GM19351 (cell line): ENCODE data around the gene CHKB.

Experiments used
- ATAC-seq: cut with Tn5 transposase; IDR thresholded peaks from one replicate; pipeline ENCODE4 v1.9.1; 2021; ENCODE audit warnings: mild to moderate bottlenecking, moderate library complexity; ENCODE audit not compliant: unreplicated experiment

CHKB gene

GRCh38 chr22:50600967-50601668 lies 18.5 kb upstream of the CHKB start:
- ATAC-seq, result no peak

- ATAC-seq, result no peak
Measured at GRCh38 chr22:50600538-50600937, 17.9 kb upstream of the CHKB start, which contains the start of gene MAPK8IP2. Gene MAPK8IP2 (plus strand): TSS chr22:50600793. CDS start chr22:50600819, 26 bp downstream.

GRCh38 chr22:50599816-50600455 lies 17.3 kb upstream of the CHKB start:
- no peak for ATAC-seq

GRCh38 chr22:50597097-50597496 lies 14.4 kb upstream of the CHKB start:
- ATAC-seq, result no peak

DNA sequence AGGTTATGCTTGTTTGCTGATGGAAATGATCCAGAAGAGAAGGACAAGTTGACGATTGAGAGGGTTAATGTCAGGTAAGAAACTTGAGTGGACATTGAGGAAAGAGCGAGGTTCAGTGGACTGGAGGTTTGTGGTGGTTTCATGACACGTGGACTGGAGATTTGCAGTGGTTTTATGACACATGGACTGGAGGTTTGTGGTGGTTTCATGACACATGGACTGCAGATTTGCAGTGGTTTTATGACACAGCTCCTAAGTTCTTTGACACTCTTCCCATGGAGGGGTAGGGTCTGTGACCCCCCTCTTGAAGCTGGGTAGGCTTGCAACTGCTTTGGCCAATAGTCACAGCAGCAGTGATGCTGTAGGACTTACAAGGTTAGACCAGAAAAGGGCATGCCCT lies 12.5 kb upstream of the CHKB start:
- no peak for ATAC-seq

DNA sequence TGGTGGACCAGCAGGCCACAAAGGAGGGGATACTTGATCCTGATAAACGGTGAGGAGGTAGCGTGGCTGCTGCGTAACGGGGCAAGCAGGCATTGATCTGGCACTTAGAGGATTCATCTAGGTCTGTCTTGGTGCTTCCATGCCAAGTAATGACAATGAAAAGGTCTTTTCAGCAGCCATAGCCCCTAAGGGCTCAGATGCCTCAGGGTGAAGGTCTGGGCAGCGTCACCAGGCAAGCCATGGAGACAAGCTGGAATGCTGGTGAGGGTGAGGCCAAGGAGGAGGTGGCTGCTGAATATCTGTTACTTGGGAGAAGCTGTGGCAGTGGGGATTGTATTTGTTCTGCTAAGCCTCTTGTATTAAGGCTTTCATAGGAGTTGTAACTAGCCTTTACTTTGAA lies 4.8 kb upstream of the CHKB start:
- no peak for ATAC-seq

DNA sequence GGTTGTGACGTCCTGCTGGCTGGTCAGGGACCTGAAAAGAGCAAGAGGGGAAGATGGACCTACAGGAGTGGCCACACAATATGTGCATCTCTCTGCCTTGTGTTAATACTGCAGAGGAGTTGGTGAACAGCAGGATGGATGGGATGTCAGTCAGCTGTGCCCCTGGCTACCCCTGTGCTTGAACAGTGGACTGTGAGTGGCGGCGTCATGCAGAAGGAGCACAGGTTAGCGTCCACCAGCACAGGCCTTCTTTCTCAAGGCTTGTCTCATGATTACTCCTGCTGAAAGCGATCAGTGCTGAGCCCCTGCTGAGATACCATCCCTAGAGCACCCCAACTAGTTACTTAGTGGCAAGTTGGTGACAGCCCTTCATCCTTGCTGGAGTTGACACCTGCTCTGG lies 3.8 kb upstream of the CHKB start:
- ATAC-seq, result no peak

DNA sequence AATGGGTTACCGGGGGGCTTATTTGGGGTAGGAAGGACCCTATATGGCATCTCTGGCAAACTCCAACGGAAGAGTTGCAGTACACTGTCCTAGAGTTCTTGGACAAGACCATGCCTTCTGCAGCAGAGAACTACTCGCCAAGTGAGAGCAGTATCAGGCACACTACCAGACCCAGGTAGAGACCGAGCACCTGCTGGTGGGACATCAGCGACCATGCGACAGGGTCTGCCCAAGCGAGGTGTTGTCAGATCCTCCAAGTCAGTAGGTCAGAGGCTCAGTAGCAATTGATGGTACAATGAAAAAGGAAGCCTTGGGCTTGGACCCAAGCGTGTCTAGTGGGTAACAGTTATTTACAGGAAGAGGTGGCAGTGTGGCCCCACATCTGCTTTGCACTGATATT lies 3.1 kb upstream of the CHKB start:
- ATAC-seq, result no peak

- ATAC-seq, result no peak
Measured at GRCh38 chr22:50585238-50585637, 2.6 kb upstream of the CHKB start.

- ATAC-seq, result no peak
Measured at GRCh38 chr22:50584106-50585096, 1.8 kb upstream of the CHKB start.

DNA sequence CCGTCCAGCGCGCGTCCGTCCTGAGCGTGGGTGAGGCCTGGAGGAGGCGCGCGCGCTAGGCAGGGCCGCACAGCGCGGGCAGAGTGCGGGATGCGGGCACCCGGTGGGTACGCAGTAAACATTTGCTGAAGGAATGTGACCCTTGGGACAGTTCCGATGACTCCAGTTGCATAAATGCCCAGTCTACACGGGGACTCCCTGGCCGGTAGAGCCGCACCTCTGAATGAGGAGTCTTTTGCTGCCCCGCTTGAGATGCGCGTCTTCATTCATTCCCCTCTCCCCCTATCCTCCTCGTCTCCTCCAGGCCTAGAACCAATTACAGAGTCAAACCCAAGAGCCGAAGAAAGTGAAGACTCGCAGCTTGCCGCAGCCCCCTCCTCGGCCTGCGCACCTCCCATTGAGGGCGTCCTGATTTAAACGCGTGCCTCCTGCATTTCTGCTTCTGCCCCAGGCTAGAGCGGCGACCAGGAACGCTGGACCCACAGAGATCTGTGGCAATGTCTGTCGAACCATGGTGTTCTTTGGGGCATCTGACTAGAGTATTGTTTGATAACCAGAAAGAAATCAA lies 729 bp upstream of the CHKB start:
- ATAC-seq, result peak; percentile 19

DNA sequence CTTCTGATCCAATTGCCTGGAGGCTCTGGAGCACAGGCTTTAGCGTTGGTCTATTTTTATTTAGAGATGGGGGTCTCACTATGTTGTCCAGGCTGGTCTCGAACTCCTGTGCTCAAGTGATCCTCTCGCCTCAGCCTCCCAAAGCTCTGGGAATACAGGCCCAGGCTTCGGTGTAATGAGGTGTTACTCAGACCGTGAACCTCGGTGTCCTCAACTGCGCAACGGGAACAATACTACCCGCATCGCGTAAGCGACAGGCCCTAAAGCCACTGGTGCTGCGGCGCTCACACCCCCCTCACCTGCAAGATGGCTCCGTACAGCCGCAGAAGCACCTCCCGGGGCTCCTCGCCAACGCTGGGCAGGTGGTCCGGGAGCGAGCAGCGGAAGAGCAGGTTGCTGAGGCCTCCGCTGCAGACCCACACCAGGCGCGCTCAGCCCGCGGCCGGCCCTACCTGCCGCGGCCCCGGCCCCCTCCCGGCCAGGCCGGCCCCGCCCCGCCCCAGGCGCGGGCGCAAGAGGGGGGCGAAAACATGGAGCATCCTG lies 628 bp downstream of the CHKB start:
- ATAC-seq, result peak; percentile 23

DNA sequence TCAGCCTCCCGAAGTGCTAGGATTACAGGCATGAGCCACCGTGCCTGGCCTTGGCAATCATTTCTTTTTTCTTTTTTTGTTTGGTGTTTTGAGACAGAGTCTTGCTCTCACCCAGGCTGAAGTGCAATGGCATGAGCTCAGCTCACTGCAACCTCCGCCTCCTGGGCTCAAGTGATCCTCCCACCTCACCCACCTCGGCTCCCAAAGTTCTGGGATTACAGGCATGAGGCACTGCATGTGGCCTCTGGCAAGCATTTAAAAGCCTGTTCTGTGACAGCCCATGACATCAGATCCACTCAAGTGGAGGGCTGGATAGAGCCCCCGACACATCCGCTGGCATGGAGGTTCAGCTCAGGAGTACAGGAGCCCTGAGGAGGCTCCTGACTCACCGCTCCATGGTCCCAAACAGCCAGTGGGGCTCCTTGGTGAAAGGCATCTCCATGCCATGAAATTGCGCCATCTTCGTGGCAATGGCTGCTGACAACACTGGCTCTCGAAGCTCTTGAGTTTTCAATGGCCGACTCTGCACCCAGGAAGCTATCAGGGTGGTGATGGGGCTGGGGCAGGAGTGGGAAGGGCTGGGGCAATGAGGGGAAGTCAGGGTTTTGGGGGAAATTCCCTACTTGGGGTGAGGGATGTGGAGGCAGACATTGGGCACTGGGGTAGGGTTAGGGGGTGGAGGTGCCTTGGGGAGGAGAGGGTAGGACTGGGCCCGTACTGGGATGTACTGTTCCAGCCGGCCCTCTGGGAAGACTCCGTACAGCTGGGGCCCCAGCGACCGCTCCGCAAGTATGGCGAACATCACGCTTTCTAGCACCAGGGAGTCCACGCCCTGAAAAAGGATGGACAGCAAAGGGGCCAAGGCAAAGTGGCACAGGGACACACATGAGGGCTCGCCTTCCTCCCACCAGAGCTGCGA lies 1.4 kb downstream of the CHKB start:
- no peak for ATAC-seq

DNA sequence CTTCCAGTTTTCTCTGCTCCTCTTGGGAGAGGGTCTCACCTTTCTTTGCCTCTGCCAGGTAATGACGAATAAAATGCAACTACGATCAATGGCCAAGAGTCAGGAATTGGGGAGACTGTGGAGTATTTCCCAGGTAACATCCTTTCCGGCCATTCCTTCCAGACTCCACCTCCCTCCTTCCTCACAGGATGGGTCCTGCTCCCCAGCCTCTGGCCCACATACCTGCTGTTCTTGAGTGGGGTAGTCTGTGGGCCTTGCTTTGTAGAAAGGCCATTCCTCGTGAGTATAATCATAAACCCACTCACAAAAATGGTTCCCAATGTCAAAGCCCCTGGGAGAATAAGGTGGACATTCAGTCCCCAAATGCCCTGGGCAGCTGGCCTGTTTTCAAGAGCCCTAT lies 2.9 kb downstream of the CHKB start:
- no peak for ATAC-seq

- no peak for ATAC-seq
Measured at GRCh38 chr22:50578776-50579310, 3.8 kb downstream of the CHKB start.

- no peak for ATAC-seq
Measured at GRCh38 chr22:50577987-50578775, 4.5 kb downstream of the CHKB start, which contains the start of gene CPT1B. Gene CPT1B (minus strand): TSS chr22:50578427. CDS start chr22:50577915, 512 bp downstream.

DNA sequence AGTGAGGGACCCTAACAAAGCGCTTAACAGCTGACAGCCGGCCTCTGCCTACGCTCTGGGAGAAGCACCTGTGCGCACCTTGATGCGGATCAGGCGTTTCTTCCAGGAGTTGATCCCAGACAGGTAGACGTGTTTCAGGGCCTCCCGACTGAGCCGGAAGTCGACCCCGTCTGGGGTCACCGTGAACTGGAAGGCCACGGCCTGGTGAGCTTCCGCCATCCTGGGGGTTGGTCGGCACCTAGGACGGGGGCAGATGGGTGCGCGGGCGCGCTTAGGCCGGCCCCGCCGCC lies 5.0 kb downstream of the CHKB start:
- ATAC-seq, result no peak

DNA sequence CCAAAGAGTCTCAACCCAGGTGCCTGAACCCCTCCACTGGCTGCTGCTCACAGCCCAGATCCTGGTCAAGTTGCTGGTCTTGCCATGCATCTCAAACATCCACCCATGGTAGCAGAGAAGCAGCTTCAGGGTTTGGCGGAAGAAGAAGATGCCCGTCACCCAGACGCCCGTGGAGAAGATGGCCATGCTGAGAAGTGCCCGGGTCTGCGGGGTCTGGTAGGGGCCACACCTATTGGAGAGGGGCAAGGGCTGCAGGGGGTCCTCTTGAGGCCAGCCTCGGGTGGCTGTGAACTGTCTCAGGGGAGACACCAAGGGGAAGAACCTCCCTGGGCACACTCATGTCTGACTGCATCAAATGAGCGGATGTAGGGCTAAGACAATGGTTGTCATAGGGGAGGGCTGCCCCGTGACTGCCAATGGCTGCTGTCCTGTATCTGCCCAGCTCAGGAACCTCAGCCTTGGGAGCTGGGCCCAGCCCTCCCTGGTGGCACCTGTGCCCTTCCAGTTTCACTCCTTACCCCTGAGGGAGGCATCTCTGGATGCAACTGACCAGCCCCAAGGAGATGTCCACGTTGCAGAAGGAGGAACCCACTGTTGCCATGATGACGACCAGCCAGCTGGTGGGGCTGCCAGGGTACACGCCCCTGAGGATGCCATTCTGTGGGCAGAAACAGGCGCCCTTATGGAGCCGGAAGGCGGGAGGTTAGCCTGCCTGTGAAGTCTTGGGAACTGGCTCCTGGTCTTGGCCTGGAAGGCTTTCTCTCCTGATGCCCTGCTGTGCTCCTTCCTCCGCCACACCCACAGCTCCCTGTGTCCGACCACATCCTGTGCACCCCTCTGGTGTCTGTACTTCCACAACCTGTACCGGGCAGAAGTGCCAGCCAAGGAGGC lies 5.6 kb downstream of the CHKB start:
- no peak for ATAC-seq
